Dedifferentiated amniotic fluid mesenchymal stem cell (primary cell): ENCODE results near the gene SIAH1.
"Not testable (repeated sequence)": the region's sequence is repeated elsewhere in the genome, so short reads cannot be mapped to it uniquely, and the experiment has no call there.

Experiments used
- DNase-seq: peaks from one replicate; pipeline ENCODE4 v3.0.0-alpha.2; 2016; ENCODE audit errors: extremely low spot score

Gene SIAH1, protein sequence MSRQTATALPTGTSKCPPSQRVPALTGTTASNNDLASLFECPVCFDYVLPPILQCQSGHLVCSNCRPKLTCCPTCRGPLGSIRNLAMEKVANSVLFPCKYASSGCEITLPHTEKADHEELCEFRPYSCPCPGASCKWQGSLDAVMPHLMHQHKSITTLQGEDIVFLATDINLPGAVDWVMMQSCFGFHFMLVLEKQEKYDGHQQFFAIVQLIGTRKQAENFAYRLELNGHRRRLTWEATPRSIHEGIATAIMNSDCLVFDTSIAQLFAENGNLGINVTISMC

DNA sequence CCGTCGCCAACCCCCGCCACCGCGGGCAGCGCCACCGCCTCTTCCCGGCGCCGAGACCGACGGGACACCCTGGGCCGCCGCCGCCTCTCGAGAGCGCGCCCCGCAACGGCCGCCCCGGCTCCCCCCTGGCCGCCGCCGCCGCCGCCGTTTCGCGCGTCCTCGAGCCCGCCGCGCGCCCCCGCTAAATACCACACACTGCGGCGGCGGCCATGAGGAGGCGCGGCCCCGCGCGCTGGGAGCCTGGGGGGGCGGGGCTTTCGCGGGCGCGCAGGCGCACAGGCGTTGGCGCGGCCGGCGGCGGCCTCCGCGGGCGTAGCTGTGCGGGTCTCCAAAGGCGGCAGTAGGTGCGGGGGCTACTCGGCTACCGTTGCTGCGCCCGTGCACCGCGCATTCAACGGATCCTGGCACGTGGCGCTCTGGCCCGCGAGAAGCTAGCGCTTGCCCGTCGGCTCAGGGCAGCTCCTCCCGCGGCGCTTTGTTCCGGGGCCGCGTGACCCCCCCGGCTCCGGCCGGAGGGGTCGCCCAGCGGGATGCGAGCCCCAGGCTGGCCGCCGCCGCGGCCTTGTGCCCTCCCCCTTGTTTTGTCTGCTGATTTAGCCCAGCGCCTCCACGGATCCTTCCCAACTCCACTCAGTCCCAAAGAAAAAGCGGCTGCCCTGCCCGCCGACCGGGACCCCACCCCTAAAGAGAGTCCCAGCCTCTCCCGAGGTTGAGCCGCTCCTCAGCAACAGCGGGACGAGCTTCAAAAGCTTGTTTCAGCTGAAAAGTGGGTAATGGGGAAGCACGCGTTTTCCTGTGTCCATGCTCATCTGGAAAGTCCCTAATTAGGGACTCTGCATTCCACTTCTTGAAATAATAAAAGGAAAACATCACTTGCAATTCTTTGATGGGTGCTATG is at the start of gene SIAH1:
TSS of gene SIAH1 (minus strand) at position 161 of the 898 bp plus-strand sequence. CDS start 22,985 bp downstream, outside the sequence.
- peak; percentile 70 for DNase-seq

DNA sequence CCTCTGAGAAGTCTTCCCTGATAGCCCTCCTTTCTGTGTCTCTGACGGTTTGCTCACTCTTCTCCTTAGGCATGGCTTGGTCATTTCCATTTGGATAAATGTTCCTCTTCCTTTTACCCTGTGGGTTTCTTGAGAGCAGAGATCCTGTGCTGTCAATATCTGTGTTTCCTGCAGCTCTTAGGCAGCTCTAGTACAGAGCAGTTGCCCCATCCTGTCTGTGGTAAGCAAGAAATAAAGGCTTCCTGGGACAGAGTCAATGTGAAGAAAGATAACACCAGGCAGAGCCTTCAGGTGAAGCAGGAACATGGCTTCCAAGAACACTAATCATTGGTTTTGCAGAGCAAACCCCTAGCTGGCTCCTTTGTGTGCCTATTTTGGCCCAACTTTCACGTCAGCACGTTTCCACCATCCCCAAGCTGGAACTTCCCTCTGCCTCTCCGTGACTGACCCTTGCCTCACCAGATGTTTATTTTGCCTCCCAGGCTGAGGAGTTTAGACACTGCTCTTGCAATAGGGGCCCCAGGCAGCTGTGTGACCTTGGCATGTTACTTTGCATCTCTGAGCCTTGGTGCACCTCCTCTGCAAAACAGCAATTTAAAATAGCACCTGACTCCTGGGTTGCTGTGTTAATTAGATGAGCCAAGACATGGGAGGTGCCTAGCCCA is 49.6 kb upstream of the SIAH1 start:
- DNase-seq: no peak

DNA sequence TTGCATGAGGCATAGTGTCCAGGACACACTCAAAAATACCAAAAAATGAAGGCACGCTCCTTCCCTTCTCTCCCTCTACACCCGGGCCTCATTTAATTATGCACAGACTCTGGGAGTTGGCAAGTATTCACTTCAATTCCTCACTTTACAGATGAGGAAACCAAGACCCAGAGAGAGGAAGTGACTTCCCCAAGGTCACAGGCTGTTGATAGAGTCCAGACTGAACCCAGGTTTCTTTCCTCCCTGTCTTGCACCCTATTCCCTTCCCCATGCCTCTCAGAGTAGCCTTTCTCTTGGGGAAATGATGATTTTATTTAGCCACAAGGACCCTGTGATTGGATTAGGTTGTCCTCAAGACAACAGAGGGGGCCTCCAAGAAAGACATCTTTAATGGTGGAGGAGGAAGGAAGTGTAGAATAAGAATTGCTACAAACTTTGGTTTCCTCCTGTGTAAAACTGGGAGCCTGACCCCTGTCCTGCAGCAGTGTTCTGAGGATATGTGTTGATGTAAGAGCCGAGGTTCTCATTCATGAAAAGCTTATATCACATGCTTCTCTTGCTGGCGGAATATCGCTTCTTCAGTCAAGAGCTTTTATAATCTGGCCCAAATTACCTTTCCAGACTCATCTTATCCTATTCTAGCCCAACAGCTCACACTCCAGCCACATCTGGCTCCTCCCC is 48.8 kb upstream of the SIAH1 start:
- no peak for DNase-seq

DNA sequence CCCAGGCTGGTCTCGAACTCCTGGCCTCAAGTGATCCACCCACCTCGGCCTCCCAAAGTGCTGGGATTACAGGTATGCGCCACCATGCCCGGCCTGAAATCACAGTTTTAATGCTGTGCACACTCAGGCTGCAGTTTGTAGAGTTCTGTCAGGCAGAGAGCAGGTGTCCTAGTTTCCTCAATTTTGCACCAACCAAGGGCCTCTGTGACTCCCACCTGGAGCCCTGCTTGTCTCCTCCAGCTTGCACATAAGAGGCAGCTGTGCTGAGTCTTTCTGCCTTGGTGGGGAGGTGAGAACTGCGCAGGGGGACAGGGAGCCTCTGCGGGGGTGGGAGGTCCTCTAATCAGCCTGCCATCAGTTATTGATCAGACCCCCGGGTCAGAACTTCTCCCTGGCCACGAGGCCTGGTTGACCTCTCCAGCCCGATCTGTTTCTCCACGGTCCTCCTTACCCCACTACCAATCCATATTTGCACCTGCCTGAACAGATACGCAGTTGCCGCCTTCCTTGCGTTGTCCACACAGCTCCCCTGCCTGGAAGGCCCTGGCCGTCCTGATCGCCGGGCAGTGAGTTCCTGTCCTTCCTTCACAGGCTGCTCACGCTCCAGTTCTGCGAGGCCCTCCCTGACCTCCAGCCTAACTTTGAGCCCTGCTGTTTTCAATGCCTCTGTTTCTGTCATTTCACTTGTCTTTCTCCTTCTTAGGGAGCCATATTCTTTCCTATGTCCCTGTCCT is 48.1 kb upstream of the SIAH1 start:
- DNase-seq: no peak

DNA sequence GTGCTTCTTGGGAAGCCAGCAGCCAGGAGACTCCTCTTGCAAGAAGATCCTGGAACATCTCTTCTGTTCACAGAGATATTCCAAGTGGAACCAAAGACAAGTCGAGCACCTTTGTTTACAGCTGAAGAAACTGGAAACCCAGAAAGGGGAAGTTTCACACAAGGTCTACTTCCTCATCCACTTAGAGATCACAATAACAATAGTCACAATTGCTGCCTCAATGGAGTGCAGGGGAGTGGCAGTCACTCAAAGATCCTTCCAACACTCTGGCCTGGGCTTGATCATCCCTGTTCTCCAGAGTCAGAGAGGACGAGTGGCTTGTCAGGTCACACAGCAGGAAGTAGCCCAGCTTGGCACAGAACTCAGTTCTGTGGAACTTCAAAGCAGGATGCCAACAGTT is 46.9 kb upstream of the SIAH1 start:
- DNase-seq: no peak

DNA sequence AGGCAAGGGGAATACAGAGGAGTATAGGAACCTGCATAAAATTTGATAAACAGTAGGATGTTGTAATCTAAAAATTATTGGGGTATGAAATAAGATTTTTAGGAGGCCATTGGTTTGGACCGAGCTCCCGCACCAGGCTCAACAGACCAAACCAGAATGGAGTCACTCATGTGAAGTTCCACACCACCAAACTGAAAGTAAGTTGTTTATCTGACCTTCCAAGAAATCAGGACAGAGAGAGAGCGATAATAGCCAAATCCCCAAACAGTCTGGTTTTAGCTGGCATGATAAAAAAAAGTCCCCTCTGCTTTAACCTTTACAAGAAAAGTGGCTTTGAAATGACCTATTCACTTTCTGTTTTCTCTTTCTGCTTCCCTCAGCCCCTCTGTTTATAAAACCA is 45.7 kb upstream of the SIAH1 start:
- no peak for DNase-seq

DNA sequence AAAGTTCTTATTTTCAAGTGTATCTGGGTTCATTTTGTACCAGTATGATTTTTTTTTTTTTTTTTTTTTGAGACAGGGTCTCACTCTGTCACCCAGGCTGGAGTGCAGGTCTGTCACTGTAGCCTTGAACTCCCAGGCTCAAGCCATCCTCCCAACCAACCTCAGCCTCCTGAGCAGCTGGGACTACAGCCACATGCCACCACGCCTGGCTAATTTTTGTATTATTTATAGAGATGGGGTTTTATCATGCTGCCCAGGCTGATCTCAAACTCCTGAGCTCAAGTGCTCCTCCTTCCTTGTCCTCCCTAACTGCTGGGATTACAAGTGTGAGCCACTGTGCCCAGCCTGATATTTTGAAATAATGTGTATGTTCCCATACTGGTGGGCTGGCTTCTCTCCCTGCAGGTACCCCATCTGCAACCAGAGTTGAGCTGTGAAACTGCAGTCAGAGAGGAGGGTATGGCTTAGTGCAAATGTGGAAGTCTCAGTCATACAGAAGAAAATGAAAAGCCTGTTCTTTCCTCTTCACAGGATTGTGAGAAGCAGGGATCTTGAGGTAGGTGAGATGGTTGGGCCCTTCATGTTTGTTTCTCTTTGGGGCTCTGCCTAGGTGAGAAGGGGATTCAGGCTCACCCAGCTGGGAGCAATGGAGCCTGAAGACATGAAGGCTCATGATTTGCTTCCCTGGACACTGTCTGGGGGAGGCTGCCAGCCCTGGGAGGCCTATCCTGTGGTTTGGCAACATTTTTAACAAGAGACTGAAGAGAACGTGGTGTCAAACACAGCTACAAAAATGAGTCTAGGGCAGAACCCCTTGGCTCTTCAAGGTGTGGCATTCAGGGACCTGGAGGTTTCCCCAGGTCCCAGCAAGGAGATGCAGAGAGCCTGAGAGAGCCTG is 41.3 kb upstream of the SIAH1 start:
- no peak for DNase-seq

DNA sequence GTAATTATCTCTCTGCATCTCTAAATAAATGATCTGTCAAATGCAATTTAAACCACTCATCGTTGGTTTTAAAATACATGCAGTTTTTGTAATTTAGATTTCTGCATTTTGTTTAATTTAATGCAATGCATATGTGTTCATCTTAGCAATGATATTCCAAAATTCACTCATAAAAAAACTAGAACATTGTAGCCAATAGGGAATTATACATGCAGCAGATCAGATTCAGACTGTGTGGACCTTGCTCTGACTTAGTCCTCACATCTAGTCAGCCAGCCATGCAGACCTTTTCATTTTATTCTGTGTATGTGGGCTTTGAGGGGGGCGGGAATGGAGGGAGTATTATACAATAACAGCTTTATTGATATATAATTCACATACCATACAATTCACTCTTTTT is 37.3 kb upstream of the SIAH1 start:
- DNase-seq: no peak

DNA sequence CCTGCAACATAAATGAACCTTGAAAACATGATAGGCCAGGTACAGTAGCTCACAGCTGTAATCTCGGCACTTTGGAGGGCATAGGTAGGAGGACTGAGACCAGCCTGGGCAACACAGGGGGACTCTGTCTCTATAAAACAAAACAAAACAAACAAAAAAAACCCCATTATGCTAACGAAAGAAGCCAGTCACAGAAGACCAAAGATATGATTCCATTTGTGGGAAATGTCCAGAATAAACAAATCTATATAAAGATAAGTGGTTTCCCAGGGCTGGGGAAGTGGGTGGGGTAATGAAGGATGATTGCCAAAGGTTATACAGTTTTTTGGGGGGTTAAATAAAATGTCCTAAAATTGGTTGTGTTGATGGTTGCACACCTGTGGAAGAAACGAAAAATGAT is 36.5 kb upstream of the SIAH1 start:
- DNase-seq: no peak

DNA sequence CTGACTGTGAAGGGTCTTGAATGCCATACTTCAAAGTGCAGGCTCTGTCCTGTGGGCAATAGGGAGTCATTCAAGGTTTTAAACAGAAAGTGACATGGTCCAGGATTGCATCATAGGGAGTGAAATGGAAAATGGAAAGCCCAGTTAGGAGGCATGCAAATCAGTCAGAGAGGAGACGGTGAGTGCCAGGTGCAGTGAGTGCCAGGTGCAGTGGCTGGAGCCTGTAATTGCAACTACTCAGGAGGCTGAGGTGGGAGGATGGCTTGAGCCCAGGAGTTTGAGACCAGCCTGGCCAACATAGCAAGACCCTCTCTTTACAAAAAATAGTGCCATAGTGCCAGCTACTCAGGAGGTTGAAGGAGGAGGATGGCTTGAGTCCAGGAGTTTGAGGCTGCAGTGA is 35.2 kb upstream of the SIAH1 start:
- DNase-seq: no peak

DNA sequence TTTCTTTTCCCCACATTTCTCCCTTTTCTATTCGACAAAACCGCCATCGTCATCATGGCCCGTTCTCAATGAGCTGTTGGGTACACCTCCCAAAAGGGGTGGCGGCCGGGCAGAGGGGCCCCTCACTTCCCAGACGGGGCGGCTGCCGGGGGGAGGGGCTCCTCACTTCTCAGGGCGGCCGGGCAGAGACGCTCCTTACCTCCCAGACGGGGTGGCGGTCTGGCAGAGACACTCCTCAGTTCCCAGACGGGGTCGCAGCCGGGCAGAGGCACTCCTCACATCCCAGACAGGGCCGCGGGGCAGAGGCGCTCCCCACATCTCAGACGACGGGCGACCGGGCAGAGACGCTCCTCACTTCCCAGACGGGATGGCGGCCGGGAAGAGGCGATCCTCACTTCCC is 31.4 kb upstream of the SIAH1 start:
- not testable (repeated sequence) for DNase-seq

DNA sequence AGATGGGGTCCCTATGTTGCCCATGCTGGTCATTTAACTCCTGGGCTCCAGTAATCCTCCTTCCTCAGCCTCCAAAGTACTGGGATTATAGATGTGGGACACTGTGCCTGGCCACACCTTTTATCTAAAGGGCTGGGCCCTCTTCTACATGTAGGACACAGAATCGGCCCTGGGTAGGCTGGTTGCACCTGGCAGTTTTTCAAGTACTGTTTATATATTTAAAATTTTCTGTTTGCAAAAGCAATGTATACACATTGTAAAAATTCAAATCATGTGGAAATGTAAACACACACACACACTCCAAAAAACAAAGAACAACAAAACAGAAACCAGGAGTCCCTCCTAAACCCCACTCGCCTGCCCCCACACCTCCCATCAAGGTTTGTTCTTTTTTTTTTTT is 28.1 kb upstream of the SIAH1 start:
- DNase-seq: no peak

DNA sequence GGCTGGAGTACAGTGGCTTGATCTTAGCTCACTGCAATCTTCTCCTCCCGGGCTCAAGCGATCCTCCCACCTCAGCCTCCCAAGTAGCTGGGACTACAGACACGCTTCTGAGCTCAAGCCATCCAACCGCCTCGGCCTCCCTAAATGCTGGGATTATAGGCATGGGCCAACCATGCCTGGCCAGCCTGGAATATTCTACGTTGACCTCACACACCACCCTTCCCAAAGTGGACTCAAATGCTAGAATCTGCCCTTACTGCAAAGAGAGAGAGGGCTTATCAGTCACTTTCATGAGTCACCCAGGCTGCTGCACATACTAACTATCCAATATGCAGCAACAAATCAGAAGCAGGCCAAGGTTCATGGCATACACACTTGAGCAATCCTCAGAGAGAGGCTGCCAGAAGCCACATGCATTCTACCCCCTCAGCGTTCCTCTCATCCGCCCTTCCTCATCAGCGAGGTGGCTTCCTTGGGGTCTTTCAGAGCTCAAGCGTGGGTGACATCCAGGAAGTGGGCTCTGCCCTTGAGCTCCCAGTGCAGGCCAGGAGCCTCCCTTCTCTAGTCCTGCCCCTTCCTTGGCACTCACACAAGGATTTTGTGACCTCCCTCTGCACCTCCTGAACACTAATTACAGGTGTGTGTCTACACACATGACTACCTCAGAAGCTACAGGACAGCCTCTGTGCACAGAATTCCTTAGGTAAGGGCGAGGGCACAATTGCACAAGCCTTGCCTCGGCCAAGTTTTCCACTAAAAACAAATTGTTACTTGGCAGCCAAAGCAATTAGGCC is 24.8 kb upstream of the SIAH1 start:
- DNase-seq: peak; percentile 44

DNA sequence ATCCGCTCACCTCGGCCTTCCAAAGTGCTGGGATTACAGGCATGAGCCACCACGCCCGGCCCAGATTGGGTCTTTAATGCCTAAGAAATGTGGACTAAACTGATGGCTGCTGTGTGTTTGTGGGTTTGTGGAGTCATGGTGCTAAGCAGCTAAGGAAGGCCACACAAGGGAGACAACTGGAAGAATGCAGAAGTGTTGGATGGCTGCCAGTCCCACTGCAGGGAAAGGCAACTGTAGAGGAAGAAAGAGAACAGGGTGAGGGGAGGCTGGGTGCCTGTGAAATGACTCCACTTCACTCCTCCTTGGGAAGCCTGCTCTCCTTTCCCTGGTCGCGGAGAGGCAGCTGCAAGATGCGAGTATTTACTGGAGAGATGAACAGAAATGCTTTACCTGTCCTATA is 23.5 kb upstream of the SIAH1 start:
- DNase-seq: peak; percentile 16

DNA sequence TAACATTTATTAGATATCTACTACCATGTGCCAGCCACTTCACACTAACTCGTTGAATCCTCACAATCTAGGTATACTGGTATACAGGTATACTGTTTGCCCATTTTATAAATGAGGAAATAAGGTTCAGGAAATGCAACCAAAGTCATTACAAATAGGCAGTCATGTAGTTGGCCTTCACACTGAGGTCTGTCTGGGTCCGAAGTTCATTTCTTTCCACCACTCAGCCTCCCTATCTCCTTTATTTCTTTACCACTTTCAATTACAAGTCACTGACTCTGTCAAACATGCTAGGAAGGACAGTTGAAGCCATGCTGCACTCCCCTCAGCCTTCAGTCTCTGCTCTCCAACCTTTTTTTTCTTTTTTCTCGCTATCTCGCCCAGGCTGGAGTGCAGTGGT is 20.7 kb upstream of the SIAH1 start:
- DNase-seq: no peak

DNA sequence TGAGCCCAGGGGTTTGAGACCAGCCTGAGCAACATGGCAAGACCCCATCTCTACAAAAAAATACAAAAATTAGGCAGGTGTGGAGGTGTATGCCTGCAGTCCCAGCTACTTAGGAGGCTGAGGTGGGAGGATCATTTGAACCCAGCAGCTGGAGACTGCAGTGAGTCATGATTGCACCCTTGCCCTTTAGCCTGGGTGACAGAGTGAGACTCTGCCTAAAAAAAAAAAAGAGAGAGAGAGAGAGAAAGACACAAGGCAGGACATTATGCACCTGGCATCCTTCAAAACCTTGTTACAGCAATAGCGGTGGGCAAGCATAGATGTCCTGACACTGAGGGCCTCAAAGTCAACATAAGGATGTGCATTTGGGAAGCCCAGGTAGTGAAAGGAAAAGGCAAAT is 19.9 kb upstream of the SIAH1 start:
- no peak for DNase-seq

DNA sequence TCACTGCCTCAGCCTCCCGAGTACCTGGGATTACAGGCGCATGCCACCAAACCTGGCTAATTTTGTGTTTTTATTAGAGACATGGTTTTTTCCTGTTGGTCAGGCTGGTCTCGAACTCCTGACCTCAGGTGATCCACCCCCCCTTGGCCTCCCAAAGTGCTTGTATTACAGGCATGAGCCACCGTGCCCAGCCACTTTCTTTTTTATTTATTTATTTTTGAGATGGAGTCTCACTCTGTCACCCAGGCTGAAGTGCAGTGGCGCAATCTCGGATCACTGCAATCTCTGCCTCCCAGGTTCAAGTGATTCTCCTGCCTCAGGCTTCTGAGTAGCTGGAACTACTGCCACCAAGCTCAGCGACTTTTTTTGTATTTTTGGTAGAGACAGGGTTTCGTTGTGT is 17.3 kb upstream of the SIAH1 start:
- not testable (repeated sequence) for DNase-seq

DNA sequence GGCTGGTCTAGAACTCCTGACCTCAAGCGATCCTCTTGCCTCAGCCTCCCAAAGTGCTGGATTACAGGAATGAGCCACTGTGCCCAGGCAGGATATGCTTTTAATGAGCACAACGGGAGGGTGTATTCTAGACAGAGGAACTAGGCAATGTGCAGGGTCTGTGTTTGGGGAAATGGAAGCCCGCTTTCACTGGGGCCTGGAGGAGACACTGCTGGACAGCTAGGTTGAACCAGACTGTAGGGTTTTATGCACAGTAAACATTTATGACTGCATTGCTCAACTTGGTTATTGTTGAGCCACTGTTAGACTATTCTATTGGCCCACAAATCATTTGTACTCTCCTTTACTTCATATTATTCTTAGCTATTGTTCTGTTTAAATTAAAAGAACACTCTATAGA is 10.2 kb upstream of the SIAH1 start:
- DNase-seq: no peak

DNA sequence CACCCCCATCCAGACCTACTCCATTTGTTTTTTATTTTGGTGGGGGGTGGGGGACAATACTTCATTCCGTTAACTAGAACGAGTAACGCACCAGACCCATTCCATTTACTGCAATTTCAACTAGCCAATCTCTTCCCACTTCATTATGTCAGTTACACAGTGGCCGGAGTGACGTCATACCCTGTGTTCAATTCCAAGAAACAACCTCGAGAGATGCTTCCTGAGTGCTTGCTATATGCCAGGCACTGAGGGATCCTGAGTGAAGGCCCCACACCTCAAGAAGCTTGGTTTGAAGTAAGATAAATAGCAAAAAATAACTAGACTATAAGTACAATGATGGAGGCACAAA is 9.1 kb upstream of the SIAH1 start:
- no peak for DNase-seq
